ENCODE results near the gene TPCN2.

Gene TPCN2

DNA sequence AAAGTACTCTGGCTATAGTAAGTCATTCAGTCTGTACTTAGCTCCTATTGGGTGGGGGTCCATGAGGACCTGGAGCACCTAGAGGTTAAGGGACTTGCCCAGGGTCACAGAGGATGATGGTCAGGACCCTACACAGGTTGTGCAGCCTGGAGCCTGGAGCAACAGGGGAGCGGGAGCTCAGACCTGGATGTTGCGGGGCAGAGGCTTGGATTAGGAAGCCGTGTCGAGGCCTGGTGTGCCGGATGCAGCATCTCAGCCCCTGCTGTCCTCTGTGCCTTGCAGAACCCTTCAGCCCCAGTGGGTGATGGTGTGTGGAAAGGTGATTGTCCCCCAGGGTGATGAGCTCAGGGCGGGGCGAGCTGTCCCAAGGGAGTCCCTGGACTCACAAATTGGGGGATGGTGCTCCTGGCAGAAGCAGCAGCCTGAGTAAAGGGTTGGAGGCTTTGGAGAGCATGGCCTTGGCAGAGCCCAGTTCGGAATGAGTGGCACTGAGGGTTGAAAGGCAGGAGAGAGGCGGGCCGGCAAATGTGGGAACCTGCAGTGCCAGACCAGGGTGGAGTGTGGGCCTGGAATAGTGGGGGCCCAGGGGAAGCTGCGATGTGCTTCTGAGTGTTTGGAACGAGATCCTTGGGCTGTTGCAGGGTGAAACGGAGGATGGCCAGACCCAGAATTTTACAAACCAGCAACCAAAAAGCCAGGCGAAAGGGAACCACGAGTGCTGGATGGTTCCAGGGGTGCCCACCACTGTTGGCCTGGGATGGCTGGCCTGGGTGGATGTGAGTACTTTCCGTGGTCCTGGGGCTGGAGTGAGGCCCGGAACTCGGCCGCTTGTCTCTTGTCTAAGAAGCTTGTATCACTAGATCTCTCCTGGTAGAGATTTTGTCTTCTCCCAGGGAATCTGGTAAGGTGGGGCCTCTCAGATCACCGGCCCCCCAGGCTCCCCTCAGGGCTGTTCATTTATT, 2.9 kb downstream of the TPCN2 start:
- no peaks in the 10 kb centered on the region for H3K9me3 ChIP-seq (ENCODE audit: control insufficient read depth in 2 of 2, low read length in 2 of 2)
- H3K9ac ChIP-seq (ENCODE audit: low read depth in 1 of 2, low read length in 2 of 2): no peak overlapping the region
- H3K4me3 ChIP-seq (ENCODE audit: low read length in 2 of 2): no peak overlapping the region
- peaks cover 27 to 29% of the 10 kb centered on the region in 2 donors for H3K4me1 ChIP-seq (ENCODE audit: control insufficient read depth in 2 of 2, insufficient read depth in 2 of 2, low read length in 2 of 2)
- peaks cover 0 to 6% of the 10 kb centered on the region in 2 donors for H3K36me3 ChIP-seq (ENCODE audit: control insufficient read depth in 2 of 2, insufficient read depth in 2 of 2, low read length in 2 of 2)
- no peaks in the 10 kb centered on the region for H3K27me3 ChIP-seq (ENCODE audit: control insufficient read depth in 2 of 2, insufficient read depth in 2 of 2, low read length in 2 of 2)
- no peak overlapping the region for H3K27ac ChIP-seq (ENCODE audit: low read depth in 2 of 2, low read length in 2 of 2)

DNA sequence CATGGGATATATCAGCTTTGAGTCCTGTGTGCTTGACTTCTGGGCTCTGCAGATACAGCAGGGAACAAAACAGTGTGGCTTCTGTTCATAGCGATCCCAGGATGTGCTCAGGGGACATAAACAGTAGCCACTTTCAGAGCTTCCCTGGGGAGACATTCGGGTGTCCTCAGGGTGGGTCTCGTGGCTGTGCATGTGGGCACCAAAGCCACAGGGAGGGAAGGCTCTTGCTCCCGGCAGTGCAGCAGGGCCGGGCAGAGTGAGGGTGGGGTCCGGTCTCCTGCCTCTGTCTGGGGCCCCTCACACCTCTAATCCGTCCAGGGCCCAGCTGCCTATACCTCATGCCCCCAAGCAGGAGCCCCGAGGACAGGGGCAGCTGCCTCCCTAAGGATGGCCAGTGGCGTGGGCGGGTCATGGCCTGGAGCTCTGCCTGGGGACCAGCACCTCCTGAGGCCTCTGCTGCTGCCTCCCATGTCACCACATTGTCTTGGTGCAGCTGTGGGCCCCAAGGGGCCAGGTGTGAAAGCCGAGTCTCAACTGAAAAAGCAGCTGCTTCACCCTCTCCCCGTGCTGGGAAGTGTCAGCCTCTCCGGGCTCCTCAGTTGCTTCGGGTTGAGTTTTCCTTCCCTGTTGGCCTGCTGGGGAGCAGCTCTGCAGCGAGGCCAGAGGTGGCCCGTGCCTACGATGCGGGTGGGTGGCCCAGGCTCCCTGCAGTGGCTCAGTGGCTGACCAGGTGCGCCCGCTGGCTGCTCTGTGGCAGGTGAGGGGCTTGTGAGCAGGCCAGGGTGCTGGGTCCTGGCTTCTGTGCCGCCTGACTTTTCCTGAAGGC, 3.8 kb downstream of the TPCN2 start:
- no peaks in the 10 kb centered on the region for H3K27me3 ChIP-seq (ENCODE audit: control insufficient read depth in 2 of 2, insufficient read depth in 2 of 2, low read length in 2 of 2)
- peaks cover 0 to 8% of the 10 kb centered on the region in 2 donors for H3K36me3 ChIP-seq (ENCODE audit: control insufficient read depth in 2 of 2, insufficient read depth in 2 of 2, low read length in 2 of 2)
- H3K27ac ChIP-seq (ENCODE audit: low read depth in 2 of 2, low read length in 2 of 2): no peak overlapping the region
- H3K9ac ChIP-seq (ENCODE audit: low read depth in 1 of 2, low read length in 2 of 2): peak overlapping the region in 1 of 2 donors; percentile 12
- H3K4me3 ChIP-seq (ENCODE audit: low read length in 2 of 2): no peak overlapping the region
- H3K4me1 ChIP-seq (ENCODE audit: control insufficient read depth in 2 of 2, insufficient read depth in 2 of 2, low read length in 2 of 2): peaks cover 27 to 29% of the 10 kb centered on the region in 2 donors
- no peaks in the 10 kb centered on the region for H3K9me3 ChIP-seq (ENCODE audit: control insufficient read depth in 2 of 2, low read length in 2 of 2)

DNA sequence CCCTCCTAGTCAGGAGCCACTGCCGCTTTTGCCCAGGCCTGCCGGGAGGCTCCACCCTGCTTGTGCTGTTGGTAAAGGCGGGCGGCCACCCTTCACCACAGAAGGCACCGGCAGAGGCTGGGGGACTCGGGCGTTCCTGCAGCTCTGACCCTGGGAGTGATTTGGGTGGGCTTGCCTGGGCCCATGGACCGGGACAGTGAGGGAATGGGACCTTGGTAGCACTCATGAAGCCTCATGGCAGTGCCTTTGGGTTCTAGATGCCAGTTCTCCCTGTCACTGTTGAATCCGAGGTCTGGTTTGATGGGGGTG, 4.4 kb downstream of the TPCN2 start:
- peaks cover 0 to 13% of the 10 kb centered on the region in 2 donors for H3K36me3 ChIP-seq (ENCODE audit: control insufficient read depth in 2 of 2, insufficient read depth in 2 of 2, low read length in 2 of 2)
- H3K27ac ChIP-seq (ENCODE audit: low read depth in 2 of 2, low read length in 2 of 2): no peak overlapping the region
- no peak overlapping the region for H3K4me3 ChIP-seq (ENCODE audit: low read length in 2 of 2)
- no peaks in the 10 kb centered on the region for H3K9me3 ChIP-seq (ENCODE audit: control insufficient read depth in 2 of 2, low read length in 2 of 2)
- no peaks in the 10 kb centered on the region for H3K27me3 ChIP-seq (ENCODE audit: control insufficient read depth in 2 of 2, insufficient read depth in 2 of 2, low read length in 2 of 2)
- no peak overlapping the region for H3K9ac ChIP-seq (ENCODE audit: low read depth in 1 of 2, low read length in 2 of 2)
- H3K4me1 ChIP-seq (ENCODE audit: control insufficient read depth in 2 of 2, insufficient read depth in 2 of 2, low read length in 2 of 2): peaks cover 27% of the 10 kb centered on the region in 2 donors

DNA sequence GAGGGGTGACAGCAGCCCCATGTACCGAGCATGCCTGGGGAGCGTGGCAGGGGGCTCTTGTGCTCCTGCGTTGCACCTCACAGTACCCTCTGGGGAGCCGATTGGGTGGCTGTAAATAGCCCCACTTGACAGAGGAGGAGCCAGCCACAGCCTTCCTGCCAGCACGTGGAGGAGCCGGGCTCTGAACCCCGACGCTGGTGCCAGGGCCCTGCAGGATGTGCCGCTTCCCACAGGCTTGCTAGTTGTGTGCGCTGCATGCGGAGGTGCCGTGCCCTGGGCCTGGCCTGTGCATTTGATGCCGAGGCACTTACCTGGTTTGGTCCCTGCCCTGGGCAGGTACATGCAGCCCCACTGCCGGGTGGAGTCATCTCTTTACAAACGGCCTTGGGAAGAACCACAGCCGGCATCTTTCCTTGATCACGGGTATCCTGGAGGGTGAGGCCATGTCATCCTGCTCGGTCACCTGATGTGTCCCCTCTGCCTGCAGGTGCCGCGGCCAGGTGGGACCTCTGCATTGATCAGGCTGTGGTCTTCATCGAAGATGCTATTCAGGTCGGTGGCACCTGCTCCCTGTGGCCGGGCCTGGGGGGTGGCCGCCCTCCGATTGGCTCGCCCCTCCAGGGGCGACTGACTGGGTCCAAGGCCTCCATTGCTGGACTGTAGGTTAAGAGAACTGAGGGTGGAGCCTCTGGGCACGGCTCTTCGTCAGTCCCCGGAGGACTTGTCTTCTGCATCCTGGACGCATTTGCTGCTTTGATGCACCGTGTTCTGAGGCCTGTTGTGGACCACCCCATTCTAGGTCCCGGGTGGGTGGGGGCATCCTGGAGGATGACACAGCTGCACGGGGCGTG, 5.0 kb downstream of the TPCN2 start:
- Histone ChIP-seq H3K4me1 (ENCODE audit: control insufficient read depth in 2 of 2, insufficient read depth in 2 of 2, low read length in 2 of 2) (peaks cover 24 to 27% of the 10 kb centered on the region in 2 donors), H3K36me3 (ENCODE audit: control insufficient read depth in 2 of 2, insufficient read depth in 2 of 2, low read length in 2 of 2) (peaks cover 0 to 15% of the 10 kb centered on the region in 2 donors), H3K27ac (ENCODE audit: low read depth in 2 of 2, low read length in 2 of 2) (no peak overlapping the region), H3K27me3 (ENCODE audit: control insufficient read depth in 2 of 2, insufficient read depth in 2 of 2, low read length in 2 of 2) (no peaks in the 10 kb centered on the region), H3K9ac (ENCODE audit: low read depth in 1 of 2, low read length in 2 of 2) (no peak overlapping the region), H3K9me3 (ENCODE audit: control insufficient read depth in 2 of 2, low read length in 2 of 2) (no peaks in the 10 kb centered on the region), H3K4me3 (ENCODE audit: low read length in 2 of 2) (no peak overlapping the region)

DNA sequence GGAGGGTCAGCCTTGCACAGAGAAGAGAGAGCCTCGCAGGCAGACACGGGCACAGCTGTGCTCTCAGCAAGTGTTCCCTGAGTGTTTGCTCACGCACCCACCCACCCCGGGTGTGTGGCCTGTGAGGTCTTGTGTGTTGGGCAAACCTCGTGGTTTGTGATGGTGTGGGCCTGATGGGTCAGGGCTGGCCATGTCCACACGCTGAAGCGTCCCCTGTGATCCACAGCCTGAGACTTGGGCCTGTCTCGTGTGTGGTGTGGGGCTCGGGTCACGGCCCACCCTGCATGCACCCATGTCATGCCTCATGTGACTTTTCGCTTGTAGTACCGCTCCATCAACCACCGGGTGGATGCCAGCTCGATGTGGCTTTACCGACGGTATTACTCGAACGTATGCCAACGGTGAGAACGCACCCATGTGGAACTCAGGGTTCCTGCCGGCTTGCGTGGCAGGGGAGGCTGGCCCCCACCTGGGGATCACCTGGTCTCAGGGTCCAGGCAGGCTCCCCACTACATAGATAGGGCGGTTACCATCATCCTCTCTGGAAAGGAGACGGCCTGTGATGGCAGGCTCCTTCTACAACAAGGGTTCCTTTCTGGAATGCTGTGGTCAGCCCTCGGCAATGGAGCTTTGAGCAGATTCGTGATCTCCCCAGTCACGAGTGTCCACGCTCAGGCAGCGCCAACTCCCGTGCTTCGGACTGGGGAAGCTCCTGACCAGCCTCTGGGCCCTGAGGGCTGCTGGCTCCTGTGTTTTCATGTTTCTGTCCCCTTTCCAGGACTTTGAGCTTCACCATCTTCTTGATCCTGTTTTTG, 5.9 kb downstream of the TPCN2 start:
- peaks cover 20 to 22% of the 10 kb centered on the region in 2 donors for H3K4me1 ChIP-seq (ENCODE audit: control insufficient read depth in 2 of 2, insufficient read depth in 2 of 2, low read length in 2 of 2)

DNA sequence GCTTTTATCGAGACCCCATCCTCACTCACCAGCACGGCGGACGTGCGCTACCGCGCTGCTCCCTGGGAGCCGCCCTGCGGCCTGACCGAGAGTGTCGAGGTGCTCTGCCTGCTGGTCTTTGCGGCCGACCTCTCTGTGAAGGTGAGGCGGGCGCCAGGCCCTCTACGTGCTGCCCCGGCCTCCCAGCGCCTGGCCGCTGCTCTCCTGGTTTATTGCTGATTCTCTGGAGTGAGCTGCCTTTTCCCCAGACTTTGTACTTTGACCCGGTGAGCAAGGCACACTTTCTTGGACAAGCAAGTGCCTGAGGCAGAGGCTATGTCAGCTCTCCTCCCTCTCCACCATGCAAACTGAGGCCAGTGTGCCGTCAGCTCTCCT, 6.5 kb downstream of the TPCN2 start:
- Histone ChIP-seq H3K4me3 (ENCODE audit: low read length in 2 of 2) (no peak overlapping the region), H3K27ac (ENCODE audit: low read depth in 2 of 2, low read length in 2 of 2) (peak overlapping the region in 1 of 2 donors; percentile 62), H3K36me3 (ENCODE audit: control insufficient read depth in 2 of 2, insufficient read depth in 2 of 2, low read length in 2 of 2) (peaks cover 8 to 15% of the 10 kb centered on the region in 2 donors)

More for the DNA sequence above, 5.9 kb downstream of the TPCN2 start:
- H3K9me3 ChIP-seq (ENCODE audit: control insufficient read depth in 2 of 2, low read length in 2 of 2): no peaks in the 10 kb centered on the region
- H3K9ac ChIP-seq (ENCODE audit: low read depth in 1 of 2, low read length in 2 of 2): peak overlapping the region in 1 of 2 donors; percentile 14
- no peaks in the 10 kb centered on the region for H3K27me3 ChIP-seq (ENCODE audit: control insufficient read depth in 2 of 2, insufficient read depth in 2 of 2, low read length in 2 of 2)
- H3K27ac ChIP-seq (ENCODE audit: low read depth in 2 of 2, low read length in 2 of 2): peak overlapping the region in 1 of 2 donors; percentile 62
- no peak overlapping the region for H3K4me3 ChIP-seq (ENCODE audit: low read length in 2 of 2)
- peaks cover 2 to 15% of the 10 kb centered on the region in 2 donors for H3K36me3 ChIP-seq (ENCODE audit: control insufficient read depth in 2 of 2, insufficient read depth in 2 of 2, low read length in 2 of 2)

DNA sequence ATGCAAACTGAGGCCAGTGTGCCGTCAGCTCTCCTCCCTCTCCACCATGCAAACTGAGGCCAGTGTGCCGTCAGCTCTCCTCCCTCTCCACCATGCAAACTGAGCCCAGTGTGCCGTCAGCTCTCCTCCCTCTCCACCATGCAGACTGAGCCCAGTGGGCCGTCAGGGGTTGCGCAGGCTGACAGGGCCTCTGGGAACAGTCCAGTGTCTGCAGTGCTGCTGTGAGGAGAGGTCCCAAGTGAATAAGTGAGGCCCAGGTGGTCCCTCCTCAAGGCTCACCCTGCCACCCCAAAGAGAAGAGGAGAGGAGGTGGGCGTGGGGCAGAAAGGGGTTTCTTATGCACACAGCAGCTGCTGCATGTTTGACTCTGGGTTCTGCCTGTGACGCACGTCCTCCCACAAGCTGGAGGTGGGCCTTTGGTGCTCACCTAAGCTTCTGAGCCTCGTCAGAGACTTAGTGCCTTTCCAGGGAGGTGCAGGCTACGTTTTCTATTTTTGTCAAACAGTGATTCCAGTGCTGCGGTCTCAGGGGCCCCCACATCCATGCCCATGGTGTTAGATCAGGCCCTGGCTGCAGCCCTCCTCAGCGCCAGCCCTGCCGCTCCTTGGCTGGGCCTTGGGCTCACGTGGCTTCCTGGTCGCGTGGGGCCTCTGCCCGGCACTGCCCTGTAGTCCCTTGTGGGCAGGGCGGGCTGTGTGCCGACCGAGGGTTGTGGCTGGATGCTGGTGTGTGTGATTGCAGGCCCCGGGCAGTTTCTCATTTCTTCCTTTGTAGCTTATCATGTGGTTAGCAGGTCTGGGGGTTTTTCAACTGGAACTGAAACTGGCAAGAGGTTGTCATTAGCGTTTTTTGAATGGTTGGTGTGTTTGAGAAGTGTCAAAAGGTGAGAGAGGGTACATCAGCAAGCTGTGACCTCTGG, 7.1 kb downstream of the TPCN2 start:
- Histone ChIP-seq H3K27ac (ENCODE audit: low read depth in 2 of 2, low read length in 2 of 2) (peak overlapping the region in 1 of 2 donors; percentile 62), H3K4me3 (ENCODE audit: low read length in 2 of 2) (no peak overlapping the region), H3K9ac (ENCODE audit: low read depth in 1 of 2, low read length in 2 of 2) (no peak overlapping the region), H3K9me3 (ENCODE audit: control insufficient read depth in 2 of 2, low read length in 2 of 2) (no peaks in the 10 kb centered on the region), H3K27me3 (ENCODE audit: control insufficient read depth in 2 of 2, insufficient read depth in 2 of 2, low read length in 2 of 2) (no peaks in the 10 kb centered on the region), H3K36me3 (ENCODE audit: control insufficient read depth in 2 of 2, insufficient read depth in 2 of 2, low read length in 2 of 2) (peaks cover 10 to 15% of the 10 kb centered on the region in 2 donors), H3K4me1 (ENCODE audit: control insufficient read depth in 2 of 2, insufficient read depth in 2 of 2, low read length in 2 of 2) (peaks cover 12 to 16% of the 10 kb centered on the region in 2 donors)

More for the DNA sequence above, 6.5 kb downstream of the TPCN2 start:
- no peaks in the 10 kb centered on the region for H3K9me3 ChIP-seq (ENCODE audit: control insufficient read depth in 2 of 2, low read length in 2 of 2)
- H3K4me1 ChIP-seq (ENCODE audit: control insufficient read depth in 2 of 2, insufficient read depth in 2 of 2, low read length in 2 of 2): peaks cover 14 to 16% of the 10 kb centered on the region in 2 donors
- H3K27me3 ChIP-seq (ENCODE audit: control insufficient read depth in 2 of 2, insufficient read depth in 2 of 2, low read length in 2 of 2): no peaks in the 10 kb centered on the region
- peak overlapping the region in 1 of 2 donors; percentile 14 for H3K9ac ChIP-seq (ENCODE audit: low read depth in 1 of 2, low read length in 2 of 2)

DNA sequence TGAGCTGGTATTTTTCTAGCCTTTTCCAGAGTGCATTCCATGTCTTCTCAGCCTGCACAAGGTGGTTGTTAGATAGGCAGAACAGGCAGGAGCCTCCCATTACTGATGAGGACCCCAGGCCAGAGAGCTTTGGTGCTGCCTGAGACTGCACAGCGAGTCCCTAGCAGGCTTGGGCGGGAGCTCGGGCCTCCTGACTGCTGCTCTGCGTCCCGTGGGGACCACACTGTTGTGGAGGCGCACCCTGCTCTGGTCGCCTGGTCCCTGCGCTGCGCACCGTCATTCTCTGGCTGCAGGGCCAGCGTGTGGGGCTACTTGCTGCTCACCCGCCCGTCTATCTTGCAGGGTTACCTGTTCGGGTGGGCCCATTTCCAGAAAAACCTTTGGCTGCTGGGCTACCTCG, 8.5 kb downstream of the TPCN2 start:
- H3K27me3 ChIP-seq (ENCODE audit: control insufficient read depth in 2 of 2, insufficient read depth in 2 of 2, low read length in 2 of 2): no peaks in the 10 kb centered on the region
- peaks cover 11 to 16% of the 10 kb centered on the region in 2 donors for H3K4me1 ChIP-seq (ENCODE audit: control insufficient read depth in 2 of 2, insufficient read depth in 2 of 2, low read length in 2 of 2)
- no peak overlapping the region for H3K27ac ChIP-seq (ENCODE audit: low read depth in 2 of 2, low read length in 2 of 2)
- no peak overlapping the region for H3K9ac ChIP-seq (ENCODE audit: low read depth in 1 of 2, low read length in 2 of 2)
- no peak overlapping the region for H3K4me3 ChIP-seq (ENCODE audit: low read length in 2 of 2)
- H3K9me3 ChIP-seq (ENCODE audit: control insufficient read depth in 2 of 2, low read length in 2 of 2): no peaks in the 10 kb centered on the region
- peaks cover 10 to 17% of the 10 kb centered on the region in 2 donors for H3K36me3 ChIP-seq (ENCODE audit: control insufficient read depth in 2 of 2, insufficient read depth in 2 of 2, low read length in 2 of 2)

All from mucosa of rectum (tissue), 2 donors.